ENCODE data around the gene SPRR2A. TPM values are rescaled to one million over a fixed set of nuclear protein-coding genes. Genes with fewer than 3 reads are reported as not detected.

SPRR2A gene
- total RNA-seq, 1 experiment from 2014 or later: not detected

DNA sequence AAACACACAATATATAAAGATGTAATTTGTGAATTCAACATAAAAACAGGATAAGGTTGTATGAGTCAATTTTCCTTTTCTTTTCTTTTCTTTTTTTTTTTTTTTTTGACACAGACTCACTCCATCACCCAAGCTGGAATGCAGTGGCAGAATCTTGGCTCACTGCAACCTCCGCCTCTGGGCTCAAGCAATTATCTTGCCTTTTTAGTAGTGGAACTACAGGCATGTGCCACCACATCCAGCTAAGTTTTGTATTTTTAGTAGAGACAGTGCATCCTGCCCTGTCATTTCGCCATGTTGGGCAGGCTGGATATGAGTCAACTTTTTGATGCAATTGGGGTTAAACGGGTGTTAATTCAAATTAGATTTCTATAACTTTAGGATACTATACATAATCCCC, 24.4 kb upstream of the SPRR2A start:
- Mint-ChIP-seq H3K27ac (ENCODE audit: unreplicated experiment) (no peak overlapping the region), H3K4me1 (ENCODE audit: low read depth, unreplicated experiment) (no peaks in the 10 kb centered on the region), H3K4me3 (ENCODE audit: unreplicated experiment) (no peak overlapping the region), H3K27me3 (ENCODE audit: insufficient read depth, unreplicated experiment) (peaks cover 13% of the 10 kb centered on the region), H3K36me3 (ENCODE audit: insufficient read depth, unreplicated experiment) (no peaks in the 10 kb centered on the region), H3K9me3 (ENCODE audit: unreplicated experiment) (no peaks in the 10 kb centered on the region)
- no peak for TF ChIP-seq CTCF (IDR thresholded peaks at IDR 0.05; ENCODE audit: insufficient read depth in 1 of 2, low read depth in 1 of 2, low read length in 1 of 2, severe bottlenecking in 1 of 2, unreplicated experiment in 1 of 2)
- CTCF ChIA-PET: no interaction called here
- H3K36me3 ChIP-seq (ENCODE audit: control insufficient read depth, insufficient read depth, low read length): no peaks in the 10 kb centered on the region
- no TSS peak for BruUV-seq (replicated peaks)
- POLR2A ChIA-PET: no interaction called here
- H3K4me1 ChIP-seq: no peaks in the 10 kb centered on the region
- no peak overlapping the region for H3K4me3 ChIP-seq (ENCODE audit: low read depth, low read length)
- DNase-seq: no peak
- H3K9me3 ChIP-seq: no peaks in the 10 kb centered on the region
- H3K27me3 ChIP-seq (replicated peaks; ENCODE audit: control insufficient read depth, insufficient read depth, low read length): peaks cover 3% of the 10 kb centered on the region; the same call in 1 of the 2 replicates
- intact Hi-C loops (cut with micrococcal nuclease; ENCODE audit: unreplicated experiment): no loop called here

DNA sequence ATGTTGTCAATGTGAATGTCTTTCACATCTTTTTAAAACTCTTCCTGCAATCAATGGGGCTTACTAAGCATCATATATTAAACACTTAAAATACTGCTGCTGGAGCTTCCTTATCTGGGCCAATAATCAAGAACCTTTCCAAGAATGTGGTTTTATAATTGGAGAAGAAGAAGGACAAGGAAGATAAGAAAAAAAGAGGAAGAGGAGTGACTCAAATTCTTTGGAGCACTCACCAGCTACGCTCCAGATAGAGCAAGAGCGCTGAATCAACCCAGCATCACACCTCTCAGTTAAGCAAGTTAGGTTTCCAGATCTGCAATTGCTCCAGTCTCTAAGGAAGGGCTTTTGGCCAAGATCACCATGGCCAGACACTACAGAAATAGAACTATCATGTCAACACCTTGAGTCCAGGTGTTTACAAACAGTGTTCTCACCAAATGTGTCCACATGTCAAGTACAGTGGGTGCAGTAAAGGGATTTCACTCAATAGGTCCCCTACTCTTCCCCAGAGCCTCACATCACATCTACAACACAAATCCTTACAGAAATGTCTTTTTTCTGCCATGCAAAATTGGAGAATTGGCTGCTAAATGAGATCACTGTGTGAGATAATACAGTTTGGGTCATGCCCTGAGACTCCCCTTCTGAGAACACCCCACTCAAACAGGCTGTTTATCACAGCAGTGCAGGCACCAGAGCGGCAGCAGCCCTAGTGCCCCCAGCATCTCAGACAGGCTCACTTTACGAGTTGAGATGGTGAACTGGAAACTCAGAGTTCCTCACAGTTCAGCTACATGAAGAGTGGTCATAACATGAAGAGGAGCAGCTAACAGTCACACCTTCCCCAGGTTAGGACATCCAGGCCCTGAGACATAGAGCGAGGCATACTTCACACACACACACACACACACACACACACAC, 15.8 kb upstream of the SPRR2A start:
- intact Hi-C loops (cut with micrococcal nuclease; ENCODE audit: unreplicated experiment): no loop called here
- no peaks in the 10 kb centered on the region for H3K9me3 ChIP-seq
- Mint-ChIP-seq H3K36me3 (ENCODE audit: insufficient read depth, unreplicated experiment) (no peaks in the 10 kb centered on the region), H3K9me3 (ENCODE audit: unreplicated experiment) (no peaks in the 10 kb centered on the region), H3K4me3 (ENCODE audit: unreplicated experiment) (no peak overlapping the region), H3K27ac (ENCODE audit: unreplicated experiment) (no peak overlapping the region), H3K4me1 (ENCODE audit: low read depth, unreplicated experiment) (no peaks in the 10 kb centered on the region), H3K27me3 (ENCODE audit: insufficient read depth, unreplicated experiment) (peaks cover 5% of the 10 kb centered on the region)
- POLR2A ChIA-PET: no interaction called here
- CTCF ChIA-PET: no interaction called here
- H3K27me3 ChIP-seq (replicated peaks; ENCODE audit: control insufficient read depth, insufficient read depth, low read length): no peaks in the 10 kb centered on the region
- no peak overlapping the region for H3K4me3 ChIP-seq (ENCODE audit: low read depth, low read length)
- DNase-seq: no peak
- no peak for TF ChIP-seq CTCF (IDR thresholded peaks at IDR 0.05; ENCODE audit: insufficient read depth in 1 of 2, low read depth in 1 of 2, low read length in 1 of 2, severe bottlenecking in 1 of 2, unreplicated experiment in 1 of 2)
- H3K4me1 ChIP-seq: no peaks in the 10 kb centered on the region
- no TSS peak for BruUV-seq (replicated peaks)
- no peaks in the 10 kb centered on the region for H3K36me3 ChIP-seq (ENCODE audit: control insufficient read depth, insufficient read depth, low read length)

DNA sequence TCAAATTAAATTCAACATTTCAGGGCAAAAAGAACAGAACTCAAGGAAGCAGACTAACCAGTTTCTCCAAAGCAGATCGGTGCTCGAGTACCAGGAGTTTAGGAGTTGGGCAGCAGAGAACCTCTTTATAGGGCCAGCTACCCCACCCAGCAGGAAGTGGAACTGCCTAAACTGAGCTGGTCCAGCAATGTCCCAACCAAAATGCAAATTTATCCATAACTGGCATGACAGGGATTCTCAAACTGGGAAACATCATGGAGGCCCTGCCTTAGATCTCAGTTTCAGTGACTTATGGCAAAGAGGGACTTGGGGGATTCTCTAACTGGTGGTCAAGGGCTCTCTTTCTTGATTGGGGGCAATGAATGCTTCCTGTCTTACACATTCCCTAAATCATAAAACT, 14.2 kb upstream of the SPRR2A start, which contains the start of gene SPRR2B:
Gene SPRR2B (minus strand): TSS at position 101 of the 400 bp plus-strand sequence. CDS start 772 bp downstream, outside the sequence.
- no peaks in the 10 kb centered on the region for H3K9me3 Mint-ChIP-seq (ENCODE audit: unreplicated experiment)
- DNase-seq: no peak
- no peaks in the 10 kb centered on the region for H3K36me3 Mint-ChIP-seq (ENCODE audit: insufficient read depth, unreplicated experiment)
- Histone ChIP-seq H3K27me3 (replicated peaks; ENCODE audit: control insufficient read depth, insufficient read depth, low read length) (no peaks in the 10 kb centered on the region), H3K36me3 (ENCODE audit: control insufficient read depth, insufficient read depth, low read length) (no peaks in the 10 kb centered on the region), H3K4me3 (ENCODE audit: low read depth, low read length) (no peak within 1 kb of the TSS), H3K9me3 (no peaks in the 10 kb centered on the region), H3K4me1 (no peaks in the 10 kb centered on the region)
- no peak within 1 kb of the TSS for H3K27ac Mint-ChIP-seq (ENCODE audit: unreplicated experiment)
- no peaks in the 10 kb centered on the region for H3K4me1 Mint-ChIP-seq (ENCODE audit: low read depth, unreplicated experiment)
- intact Hi-C loops (cut with micrococcal nuclease; ENCODE audit: unreplicated experiment): no loop called here
- H3K4me3 Mint-ChIP-seq (ENCODE audit: unreplicated experiment): no peak within 1 kb of the TSS
- POLR2A ChIA-PET: no interaction called here
- no peak for TF ChIP-seq CTCF (IDR thresholded peaks at IDR 0.05; ENCODE audit: insufficient read depth in 1 of 2, low read depth in 1 of 2, low read length in 1 of 2, severe bottlenecking in 1 of 2, unreplicated experiment in 1 of 2)
- CTCF ChIA-PET: no interaction called here
- no TSS peak for BruUV-seq (replicated peaks)
- peaks cover 7% of the 10 kb centered on the region for H3K27me3 Mint-ChIP-seq (ENCODE audit: insufficient read depth, unreplicated experiment)
